ENCODE data around the gene MPPED2.

- TF ChIP-seq CTCF (IDR thresholded peaks at IDR 0.05; ENCODE audit: insufficient read depth, low read depth, low read length): no peak
- TF ChIP-seq EZH2 (IDR thresholded peaks at IDR 0.05; ENCODE audit: insufficient read depth, low read length): no peak
Measured at GRCh38 chr11:30435488-30435887, 150.7 kb downstream of the MPPED2 start.
